Measurements from ENCODE around the gene CUL4A.

The CUL4A gene

DNA sequence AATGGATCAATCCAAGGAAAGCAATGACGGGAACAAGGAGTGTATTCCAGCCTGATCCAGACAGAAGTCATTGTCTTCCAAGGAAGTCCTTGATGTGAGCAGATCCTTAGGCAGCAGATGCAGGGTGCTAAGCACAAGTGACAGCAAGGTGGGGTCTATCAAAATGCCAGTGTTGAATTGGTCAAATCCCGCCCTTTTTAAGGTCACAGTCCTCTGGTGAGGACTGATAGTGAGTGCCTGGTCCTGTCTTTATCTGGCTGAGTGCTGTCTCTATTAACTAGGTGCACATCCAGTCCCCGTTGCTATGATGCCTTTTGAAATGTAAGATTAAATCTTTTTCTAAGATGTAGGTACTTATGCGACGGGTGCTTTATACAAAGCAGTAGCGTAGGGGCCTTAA lies 86.4 kb downstream of the CUL4A start:
- POLR2A ChIA-PET: no interaction called here
- Histone ChIP-seq H3K36me3 (ENCODE audit: control insufficient read depth in 2 of 2, insufficient read depth in 1 of 2, low read length in 2 of 2) (no peaks in the 10 kb centered on the region), H3K27ac (ENCODE audit: extremely low read depth, low read depth, low read length) (no peak overlapping the region), H3K4me1 (ENCODE audit: control insufficient read depth, insufficient read depth, low read length) (no peaks in the 10 kb centered on the region), H3K9me3 (ENCODE audit: control insufficient read depth, insufficient read depth, low read depth, low read length) (no peaks in the 10 kb centered on the region), H3K4me3 (ENCODE audit: low read depth, low read length) (no peak overlapping the region)
- CTCF ChIA-PET: no interaction called here
- no peak for TF ChIP-seq MYNN (tag by site-specific recombination; IDR thresholded peaks at IDR 0.05; ENCODE audit: borderline replicate concordance)

DNA sequence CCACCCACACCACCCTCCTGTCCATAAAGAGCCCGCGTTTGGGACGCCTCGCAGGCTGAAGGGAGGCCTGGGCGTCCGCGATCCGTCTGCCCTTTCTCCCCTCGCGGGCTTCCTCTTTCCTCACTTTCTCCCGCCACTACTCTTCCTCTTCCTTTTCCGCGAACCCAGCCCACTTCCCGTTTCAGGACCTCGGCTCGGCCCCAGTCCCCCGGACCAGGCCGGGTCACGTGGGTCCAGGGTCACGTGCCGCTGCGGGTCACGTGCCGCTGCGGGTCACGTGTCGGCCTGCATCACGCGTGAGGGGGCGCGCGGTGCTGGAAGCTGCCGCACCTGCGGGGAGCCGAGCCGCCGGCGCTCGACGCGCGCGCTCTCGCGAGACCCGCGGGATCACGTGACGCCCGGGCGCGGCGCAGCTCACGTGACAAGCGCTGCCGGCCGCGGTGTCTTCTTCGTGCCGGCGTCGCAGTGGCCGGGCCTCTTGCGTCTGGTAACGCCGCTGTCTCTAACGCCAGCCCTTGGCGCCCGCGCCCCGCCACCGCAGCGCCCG lies 87.5 kb downstream of the CUL4A start, which contains the start of gene LAMP1:
TSS of gene LAMP1 (plus strand) at position 417 of the 547 bp plus-strand sequence. CDS start 196 bp downstream, outside the sequence.
- H3K36me3 ChIP-seq (ENCODE audit: control insufficient read depth in 2 of 2, insufficient read depth in 1 of 2, low read length in 2 of 2): no peaks in the 10 kb centered on the region
- peak within 1 kb of the TSS; percentile 55; the same call in 1 of the 2 replicates for H3K27ac ChIP-seq (ENCODE audit: extremely low read depth, low read depth, low read length)
- no peaks in the 10 kb centered on the region for H3K4me1 ChIP-seq (ENCODE audit: control insufficient read depth, insufficient read depth, low read length)
- H3K9me3 ChIP-seq (ENCODE audit: control insufficient read depth, insufficient read depth, low read depth, low read length): no peaks in the 10 kb centered on the region
- peak within 1 kb of the TSS; percentile 71 for H3K4me3 ChIP-seq (ENCODE audit: low read depth, low read length)
- ChIA-PET CTCF (no interaction called here), POLR2A (interaction anchor here (0.6 kb wide), 1 partner anchor 69 kb away, joined by 3 read pairs; no protein-coding TSS in a partner anchor)
- TF ChIP-seq ZNF624 (tag by site-specific recombination; IDR thresholded peaks at IDR 0.05) (no peak), ZNF140 (tag by site-specific recombination; IDR thresholded peaks at IDR 0.05) (peak; percentile 46; the same call in 1 of the 2 replicates), ZIC2 (tag by site-specific recombination; IDR thresholded peaks at IDR 0.05) (peak; percentile 70), ZFP41 (tag by site-specific recombination; IDR thresholded peaks at IDR 0.05; ENCODE audit: borderline replicate concordance) (no peak), ZNF433 (tag by site-specific recombination; IDR thresholded peaks at IDR 0.05; ENCODE audit: low read depth) (no peak), ZNF510 (tag by site-specific recombination; IDR thresholded peaks at IDR 0.05; ENCODE audit: insufficient replicate concordance) (no peak), ZNF133 (tag by site-specific recombination; IDR thresholded peaks at IDR 0.05) (no peak), ZNF10 (tag by site-specific recombination; IDR thresholded peaks at IDR 0.05) (peak; percentile 62), ZNF121 (tag by site-specific recombination; IDR thresholded peaks at IDR 0.05) (peak; percentile 80), HOXA7 (CRISPR knock-in tag; IDR thresholded peaks at IDR 0.05; ENCODE audit: borderline replicate concordance) (no peak), GLI4 (tag by site-specific recombination; IDR thresholded peaks at IDR 0.05) (peak; percentile 91), ZBTB7A (tag by site-specific recombination; IDR thresholded peaks at IDR 0.05; ENCODE audit: low read depth) (peak; percentile 100), OSR2 (tag by site-specific recombination; IDR thresholded peaks at IDR 0.05) (peak; percentile 81), ZNF549 (tag by site-specific recombination; IDR thresholded peaks at IDR 0.05) (no peak), ZBTB6 (tag by site-specific recombination; IDR thresholded peaks at IDR 0.05) (peak; percentile 77), CTCF (tag by site-specific recombination; IDR thresholded peaks at IDR 0.05) (no peak), ZNF747 (tag by site-specific recombination; IDR thresholded peaks at IDR 0.05) (no peak), ZXDB (tag by site-specific recombination; IDR thresholded peaks at IDR 0.05) (no peak)
- TF ChIP-seq, protein P1, sequence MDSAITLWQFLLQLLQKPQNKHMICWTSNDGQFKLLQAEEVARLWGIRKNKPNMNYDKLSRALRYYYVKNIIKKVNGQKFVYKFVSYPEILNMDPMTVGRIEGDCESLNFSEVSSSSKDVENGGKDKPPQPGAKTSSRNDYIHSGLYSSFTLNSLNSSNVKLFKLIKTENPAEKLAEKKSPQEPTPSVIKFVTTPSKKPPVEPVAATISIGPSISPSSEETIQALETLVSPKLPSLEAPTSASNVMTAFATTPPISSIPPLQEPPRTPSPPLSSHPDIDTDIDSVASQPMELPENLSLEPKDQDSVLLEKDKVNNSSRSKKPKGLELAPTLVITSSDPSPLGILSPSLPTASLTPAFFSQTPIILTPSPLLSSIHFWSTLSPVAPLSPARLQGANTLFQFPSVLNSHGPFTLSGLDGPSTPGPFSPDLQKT (IDR thresholded peaks at IDR 0.05; ENCODE audit: borderline replicate concordance, low read depth, low read length): no peak
- TF ChIP-seq, protein P2, sequence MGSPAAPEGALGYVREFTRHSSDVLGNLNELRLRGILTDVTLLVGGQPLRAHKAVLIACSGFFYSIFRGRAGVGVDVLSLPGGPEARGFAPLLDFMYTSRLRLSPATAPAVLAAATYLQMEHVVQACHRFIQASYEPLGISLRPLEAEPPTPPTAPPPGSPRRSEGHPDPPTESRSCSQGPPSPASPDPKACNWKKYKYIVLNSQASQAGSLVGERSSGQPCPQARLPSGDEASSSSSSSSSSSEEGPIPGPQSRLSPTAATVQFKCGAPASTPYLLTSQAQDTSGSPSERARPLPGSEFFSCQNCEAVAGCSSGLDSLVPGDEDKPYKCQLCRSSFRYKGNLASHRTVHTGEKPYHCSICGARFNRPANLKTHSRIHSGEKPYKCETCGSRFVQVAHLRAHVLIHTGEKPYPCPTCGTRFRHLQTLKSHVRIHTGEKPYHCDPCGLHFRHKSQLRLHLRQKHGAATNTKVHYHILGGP (tag by site-specific recombination; IDR thresholded peaks at IDR 0.05): peak; percentile 77
- TF ChIP-seq, protein P3, sequence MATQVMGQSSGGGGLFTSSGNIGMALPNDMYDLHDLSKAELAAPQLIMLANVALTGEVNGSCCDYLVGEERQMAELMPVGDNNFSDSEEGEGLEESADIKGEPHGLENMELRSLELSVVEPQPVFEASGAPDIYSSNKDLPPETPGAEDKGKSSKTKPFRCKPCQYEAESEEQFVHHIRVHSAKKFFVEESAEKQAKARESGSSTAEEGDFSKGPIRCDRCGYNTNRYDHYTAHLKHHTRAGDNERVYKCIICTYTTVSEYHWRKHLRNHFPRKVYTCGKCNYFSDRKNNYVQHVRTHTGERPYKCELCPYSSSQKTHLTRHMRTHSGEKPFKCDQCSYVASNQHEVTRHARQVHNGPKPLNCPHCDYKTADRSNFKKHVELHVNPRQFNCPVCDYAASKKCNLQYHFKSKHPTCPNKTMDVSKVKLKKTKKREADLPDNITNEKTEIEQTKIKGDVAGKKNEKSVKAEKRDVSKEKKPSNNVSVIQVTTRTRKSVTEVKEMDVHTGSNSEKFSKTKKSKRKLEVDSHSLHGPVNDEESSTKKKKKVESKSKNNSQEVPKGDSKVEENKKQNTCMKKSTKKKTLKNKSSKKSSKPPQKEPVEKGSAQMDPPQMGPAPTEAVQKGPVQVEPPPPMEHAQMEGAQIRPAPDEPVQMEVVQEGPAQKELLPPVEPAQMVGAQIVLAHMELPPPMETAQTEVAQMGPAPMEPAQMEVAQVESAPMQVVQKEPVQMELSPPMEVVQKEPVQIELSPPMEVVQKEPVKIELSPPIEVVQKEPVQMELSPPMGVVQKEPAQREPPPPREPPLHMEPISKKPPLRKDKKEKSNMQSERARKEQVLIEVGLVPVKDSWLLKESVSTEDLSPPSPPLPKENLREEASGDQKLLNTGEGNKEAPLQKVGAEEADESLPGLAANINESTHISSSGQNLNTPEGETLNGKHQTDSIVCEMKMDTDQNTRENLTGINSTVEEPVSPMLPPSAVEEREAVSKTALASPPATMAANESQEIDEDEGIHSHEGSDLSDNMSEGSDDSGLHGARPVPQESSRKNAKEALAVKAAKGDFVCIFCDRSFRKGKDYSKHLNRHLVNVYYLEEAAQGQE (tag by site-specific recombination; IDR thresholded peaks at IDR 0.05): peak; percentile 94
- TF ChIP-seq, protein P4, sequence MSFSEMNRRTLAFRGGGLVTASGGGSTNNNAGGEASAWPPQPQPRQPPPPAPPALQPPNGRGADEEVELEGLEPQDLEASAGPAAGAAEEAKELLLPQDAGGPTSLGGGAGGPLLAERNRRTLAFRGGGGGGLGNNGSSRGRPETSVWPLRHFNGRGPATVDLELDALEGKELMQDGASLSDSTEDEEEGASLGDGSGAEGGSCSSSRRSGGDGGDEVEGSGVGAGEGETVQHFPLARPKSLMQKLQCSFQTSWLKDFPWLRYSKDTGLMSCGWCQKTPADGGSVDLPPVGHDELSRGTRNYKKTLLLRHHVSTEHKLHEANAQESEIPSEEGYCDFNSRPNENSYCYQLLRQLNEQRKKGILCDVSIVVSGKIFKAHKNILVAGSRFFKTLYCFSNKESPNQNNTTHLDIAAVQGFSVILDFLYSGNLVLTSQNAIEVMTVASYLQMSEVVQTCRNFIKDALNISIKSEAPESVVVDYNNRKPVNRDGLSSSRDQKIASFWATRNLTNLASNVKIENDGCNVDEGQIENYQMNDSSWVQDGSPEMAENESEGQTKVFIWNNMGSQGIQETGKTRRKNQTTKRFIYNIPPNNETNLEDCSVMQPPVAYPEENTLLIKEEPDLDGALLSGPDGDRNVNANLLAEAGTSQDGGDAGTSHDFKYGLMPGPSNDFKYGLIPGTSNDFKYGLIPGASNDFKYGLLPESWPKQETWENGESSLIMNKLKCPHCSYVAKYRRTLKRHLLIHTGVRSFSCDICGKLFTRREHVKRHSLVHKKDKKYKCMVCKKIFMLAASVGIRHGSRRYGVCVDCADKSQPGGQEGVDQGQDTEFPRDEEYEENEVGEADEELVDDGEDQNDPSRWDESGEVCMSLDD (tag by site-specific recombination; IDR thresholded peaks at IDR 0.05): peak; percentile 54; the same call in 1 of the 2 replicates
